ENCODE data around the gene ZNF507. TPM values are rescaled to one million over a fixed set of nuclear protein-coding genes. Genes with fewer than 3 reads are reported as not detected.

The ZNF507 gene
- total RNA-seq, 4 donors from 2014 or later = 10.5 to 37.4 (median 28.2) TPM

- no peak overlapping the region for H3K4me3 ChIP-seq
Observed at GRCh38 chr19:32427536-32427935, 82.1 kb downstream of the ZNF507 start.

DNA sequence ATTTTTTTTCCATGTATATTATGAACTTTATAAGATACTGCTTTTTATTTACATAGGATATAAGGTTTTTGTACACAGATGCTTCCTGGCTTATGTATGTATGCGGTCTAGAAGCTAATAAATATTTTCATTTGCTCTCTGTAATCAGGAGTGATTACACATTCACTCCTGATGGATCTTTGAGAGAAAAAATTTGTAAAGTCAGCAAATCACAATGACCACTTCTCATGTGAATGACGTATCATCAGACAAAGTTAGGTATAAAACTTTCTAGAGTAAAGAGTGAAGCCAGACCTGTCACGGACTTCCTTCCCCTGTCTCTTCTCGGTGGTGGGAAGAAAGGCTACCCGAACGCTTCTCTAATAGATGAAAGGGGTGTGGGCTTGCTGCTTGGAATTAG, 91.3 kb downstream of the ZNF507 start:
- DNase-seq = no peak
- no peak overlapping the region for H3K4me3 ChIP-seq
- TF ChIP-seq, protein P1, sequence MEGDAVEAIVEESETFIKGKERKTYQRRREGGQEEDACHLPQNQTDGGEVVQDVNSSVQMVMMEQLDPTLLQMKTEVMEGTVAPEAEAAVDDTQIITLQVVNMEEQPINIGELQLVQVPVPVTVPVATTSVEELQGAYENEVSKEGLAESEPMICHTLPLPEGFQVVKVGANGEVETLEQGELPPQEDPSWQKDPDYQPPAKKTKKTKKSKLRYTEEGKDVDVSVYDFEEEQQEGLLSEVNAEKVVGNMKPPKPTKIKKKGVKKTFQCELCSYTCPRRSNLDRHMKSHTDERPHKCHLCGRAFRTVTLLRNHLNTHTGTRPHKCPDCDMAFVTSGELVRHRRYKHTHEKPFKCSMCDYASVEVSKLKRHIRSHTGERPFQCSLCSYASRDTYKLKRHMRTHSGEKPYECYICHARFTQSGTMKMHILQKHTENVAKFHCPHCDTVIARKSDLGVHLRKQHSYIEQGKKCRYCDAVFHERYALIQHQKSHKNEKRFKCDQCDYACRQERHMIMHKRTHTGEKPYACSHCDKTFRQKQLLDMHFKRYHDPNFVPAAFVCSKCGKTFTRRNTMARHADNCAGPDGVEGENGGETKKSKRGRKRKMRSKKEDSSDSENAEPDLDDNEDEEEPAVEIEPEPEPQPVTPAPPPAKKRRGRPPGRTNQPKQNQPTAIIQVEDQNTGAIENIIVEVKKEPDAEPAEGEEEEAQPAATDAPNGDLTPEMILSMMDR (IDR thresholded peaks at IDR 0.05) = no peak
- TF ChIP-seq POLR2A (IDR thresholded peaks at IDR 0.05) = no peak
- no peak overlapping the region for H3K27ac ChIP-seq
- H3K27me3 ChIP-seq = no peaks in the 10 kb centered on the region
- H3K36me3 ChIP-seq = no peaks in the 10 kb centered on the region
- intact Hi-C loops (cut with DNase I; ENCODE audit: low total_unique reads) = no loop called here
- H3K4me1 ChIP-seq = no peaks in the 10 kb centered on the region
- no peaks in the 10 kb centered on the region for H3K9me3 ChIP-seq

More at GRCh38 chr19:32427536-32427935, 82.1 kb downstream of the ZNF507 start:
- TF ChIP-seq, protein P1 (IDR thresholded peaks at IDR 0.05) = no peak
- no peak for TF ChIP-seq POLR2A (IDR thresholded peaks at IDR 0.05)
- Histone ChIP-seq H3K27me3 (no peaks in the 10 kb centered on the region), H3K36me3 (no peaks in the 10 kb centered on the region), H3K9me3 (no peaks in the 10 kb centered on the region), H3K27ac (no peak overlapping the region), H3K4me1 (no peaks in the 10 kb centered on the region)
- intact Hi-C loops (cut with DNase I; ENCODE audit: low total_unique reads) = no loop called here
- DNase-seq = no peak

DNA sequence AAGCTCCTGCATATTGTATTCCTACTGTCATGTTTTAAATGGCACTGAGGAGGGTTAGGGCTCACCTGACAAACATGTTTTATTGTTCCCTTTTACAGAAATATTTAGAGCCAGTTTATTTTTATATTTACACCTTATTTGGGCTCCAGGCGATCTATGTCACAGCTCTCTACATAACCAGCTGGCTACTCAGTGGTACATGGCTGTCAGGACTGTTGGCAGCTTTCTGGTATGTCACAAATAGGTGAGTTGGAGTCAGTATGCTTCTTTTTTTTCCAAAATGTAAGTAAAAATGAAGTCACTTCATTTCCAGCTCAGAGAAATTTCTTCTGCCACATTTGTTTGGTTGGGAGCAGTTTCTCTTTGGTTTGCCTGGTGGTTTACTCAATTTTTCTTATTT, 91.7 kb downstream of the ZNF507 start:
- Histone ChIP-seq H3K36me3 (no peaks in the 10 kb centered on the region), H3K27me3 (no peaks in the 10 kb centered on the region), H3K27ac (no peak overlapping the region), H3K4me1 (no peaks in the 10 kb centered on the region), H3K9me3 (no peaks in the 10 kb centered on the region), H3K4me3 (no peak overlapping the region)
- intact Hi-C loops (cut with DNase I; ENCODE audit: low total_unique reads) = no loop called here
- DNase-seq = no peak
- TF ChIP-seq, protein P1 (IDR thresholded peaks at IDR 0.05) = no peak
- TF ChIP-seq POLR2A (IDR thresholded peaks at IDR 0.05) = no peak

Other genes with a start within 250 kb of the ZNF507 start
- gene DPY19L3, start 60.2 kb downstream of the ZNF507 start, total RNA-seq = 10 to 100 TPM; 10.2 to 58.9 (median 34.7) TPM
- 10 to 100 TPM; 14.7 to 82.6 (median 48.7) TPM for gene PDCD5, start 235.6 kb downstream of the ZNF507 start, total RNA-seq